OCI-LY3 (cell line): ENCODE results near the gene NRGN.

Experiments used
- EZH2phosphoT487 ChIP-seq: fragments of 200-600 bp; shearing (Covaris generic); IDR thresholded peaks from 2 replicates; pipeline ENCODE4 v1.6.1; 2018; ENCODE audit warnings: antibody characterized with exemption, mixed run types, low read depth
- TF ChIP-seq, protein P1 (sequence below): fragments of 200-600, 300-600 bp; sonication (generic); IDR thresholded peaks from 2 replicates; pipeline ENCODE4 v1.5.1; 2014; ENCODE audit warnings: antibody characterized with exemption, low read length, low read depth

DNA sequence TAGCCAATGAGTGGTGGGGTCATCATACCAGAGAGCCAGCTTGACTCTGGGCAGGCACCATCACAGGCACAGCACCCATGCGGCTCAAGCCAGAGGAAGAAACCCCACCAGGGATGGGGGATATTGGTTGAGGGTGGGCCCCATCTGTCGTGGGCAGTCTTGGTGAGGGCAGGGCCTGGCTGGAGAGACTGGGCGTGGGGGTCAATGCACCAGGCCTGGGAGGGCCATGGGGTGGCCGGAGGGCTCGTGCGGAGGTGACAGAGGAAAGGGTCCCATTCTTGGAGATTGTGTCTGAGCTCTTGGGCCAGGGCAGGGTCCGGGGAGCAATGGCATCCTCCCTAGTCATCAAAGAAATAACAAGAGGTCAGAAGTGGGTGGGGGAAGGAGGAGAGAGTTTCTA, 13.9 kb downstream of the NRGN start:
- TF ChIP-seq, protein P1, sequence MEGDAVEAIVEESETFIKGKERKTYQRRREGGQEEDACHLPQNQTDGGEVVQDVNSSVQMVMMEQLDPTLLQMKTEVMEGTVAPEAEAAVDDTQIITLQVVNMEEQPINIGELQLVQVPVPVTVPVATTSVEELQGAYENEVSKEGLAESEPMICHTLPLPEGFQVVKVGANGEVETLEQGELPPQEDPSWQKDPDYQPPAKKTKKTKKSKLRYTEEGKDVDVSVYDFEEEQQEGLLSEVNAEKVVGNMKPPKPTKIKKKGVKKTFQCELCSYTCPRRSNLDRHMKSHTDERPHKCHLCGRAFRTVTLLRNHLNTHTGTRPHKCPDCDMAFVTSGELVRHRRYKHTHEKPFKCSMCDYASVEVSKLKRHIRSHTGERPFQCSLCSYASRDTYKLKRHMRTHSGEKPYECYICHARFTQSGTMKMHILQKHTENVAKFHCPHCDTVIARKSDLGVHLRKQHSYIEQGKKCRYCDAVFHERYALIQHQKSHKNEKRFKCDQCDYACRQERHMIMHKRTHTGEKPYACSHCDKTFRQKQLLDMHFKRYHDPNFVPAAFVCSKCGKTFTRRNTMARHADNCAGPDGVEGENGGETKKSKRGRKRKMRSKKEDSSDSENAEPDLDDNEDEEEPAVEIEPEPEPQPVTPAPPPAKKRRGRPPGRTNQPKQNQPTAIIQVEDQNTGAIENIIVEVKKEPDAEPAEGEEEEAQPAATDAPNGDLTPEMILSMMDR: no peak
- no peak for TF ChIP-seq EZH2phosphoT487
